ENCODE measurements around the gene SCARF1. TPM values are rescaled to one million over a fixed set of nuclear protein-coding genes. Genes with fewer than 3 reads are reported as not detected.
A peak's percentile ranks its signal among the peaks of the same experiment; 100 is the strongest.

The SCARF1 gene
- total RNA-seq, 4 donors from 2014 or later = 1.8 to 12.4 (median 4.6) TPM

- no peaks in the 10 kb centered on the region for H3K27me3 ChIP-seq
- no peak for TF ChIP-seq POLR2AphosphoS5 (IDR thresholded peaks at IDR 0.05)
- TF ChIP-seq CTCF (IDR thresholded peaks at IDR 0.05) = no peak
- TF ChIP-seq EP300 (IDR thresholded peaks at IDR 0.05) = no peak
- no peak for TF ChIP-seq POLR2A (IDR thresholded peaks at IDR 0.05)
- no peak overlapping the region for H3K27ac ChIP-seq
Measured at GRCh38 chr17:1591474-1592090, 54.0 kb downstream of the SCARF1 start.

GRCh38 chr17:1590747-1591473, 54.6 kb downstream of the SCARF1 start:
- no peak overlapping the region for H3K27ac ChIP-seq
- no peak for DNase-seq (ENCODE audit: low spot score in 2 of 2)
- no peaks in the 10 kb centered on the region for H3K27me3 ChIP-seq
- TF ChIP-seq CTCF (IDR thresholded peaks at IDR 0.05) = no peak
- no peak for TF ChIP-seq POLR2AphosphoS5 (IDR thresholded peaks at IDR 0.05)
- TF ChIP-seq EP300 (IDR thresholded peaks at IDR 0.05) = no peak
- no peak for TF ChIP-seq POLR2A (IDR thresholded peaks at IDR 0.05)
- 82% methylated on average over 13 of the region's 38 CpGs for WGBS
- no peak overlapping the region for H3K4me3 ChIP-seq
- no peaks in the 10 kb centered on the region for H3K36me3 ChIP-seq
- no peaks in the 10 kb centered on the region for H3K9me3 ChIP-seq
- peaks cover 20% of the 10 kb centered on the region for H3K4me1 ChIP-seq

More at GRCh38 chr17:1591474-1592090, 54.0 kb downstream of the SCARF1 start:
- no peak overlapping the region for H3K4me3 ChIP-seq
- H3K9me3 ChIP-seq = no peaks in the 10 kb centered on the region
- 90% methylated on average over 24 of the region's 40 CpGs for WGBS
- H3K36me3 ChIP-seq = no peaks in the 10 kb centered on the region
- DNase-seq (ENCODE audit: low spot score in 2 of 2) = no peak
- peaks cover 20% of the 10 kb centered on the region for H3K4me1 ChIP-seq

GRCh38 chr17:1590029-1590746, 55.3 kb downstream of the SCARF1 start:
- H3K4me1 ChIP-seq = peaks cover 20% of the 10 kb centered on the region
- WGBS = 39% methylated on average over 19 of the region's 19 CpGs
- TF ChIP-seq POLR2AphosphoS5 (IDR thresholded peaks at IDR 0.05) (peak in 2 of 3 donors; percentile 22 to 25), POLR2A (IDR thresholded peaks at IDR 0.05) (no peak)
- H3K36me3 ChIP-seq = no peaks in the 10 kb centered on the region
- no peaks in the 10 kb centered on the region for H3K27me3 ChIP-seq
- H3K9me3 ChIP-seq = no peaks in the 10 kb centered on the region
- H3K4me3 ChIP-seq = no peak overlapping the region
- peak overlapping the region; percentile 73 for H3K27ac ChIP-seq
- peak in 1 of 2 donors; percentile 82 for DNase-seq (ENCODE audit: low spot score in 2 of 2)

- no peak overlapping the region for H3K27ac ChIP-seq
- DNase-seq (ENCODE audit: low spot score in 2 of 2) = no peak
Measured at GRCh38 chr17:1588821-1589585, 56.5 kb downstream of the SCARF1 start.

More at GRCh38 chr17:1588821-1589585, 56.5 kb downstream of the SCARF1 start:
- Histone ChIP-seq H3K4me3 (no peak overlapping the region), H3K36me3 (no peaks in the 10 kb centered on the region), H3K9me3 (no peaks in the 10 kb centered on the region), H3K4me1 (peaks cover 20% of the 10 kb centered on the region), H3K27me3 (no peaks in the 10 kb centered on the region)
- 87% methylated on average over 19 of the region's 33 CpGs for whole genome bisulfite sequencing
- TF ChIP-seq EP300 (IDR thresholded peaks at IDR 0.05) = no peak
- TF ChIP-seq POLR2A (IDR thresholded peaks at IDR 0.05) = no peak
- no peak for TF ChIP-seq CTCF (IDR thresholded peaks at IDR 0.05)
- no peak for TF ChIP-seq POLR2AphosphoS5 (IDR thresholded peaks at IDR 0.05)

Data from suprapubic skin (tissue), 4 donors.